K562 (cell line): ENCODE measurements around the gene NCAPG2. TPM values are rescaled to one million over a fixed set of nuclear protein-coding genes. Genes with fewer than 3 reads are reported as not detected.

Source experiments
- ATAC-seq: fragments of 200-7000 bp; cut with Tn5 transposase; 3 replicates; pipeline ENCODE4 v1.9.1; 2020; ENCODE audit warnings: moderate library complexity
- BruUV-seq: library from RNA; stranded (reverse); fragments of 400-500 nt; replicated peaks from 2 replicates; lab custom pipeline; 2021; lab: Mats Ljungman, UMichigan
- CTCF ChIA-PET: fragments of 300-600 bp; formaldehyde crosslinking; extraction: SDS; loops from one replicate; lab custom pipeline; 2021; ENCODE audit warnings: low intra/inter-chr PET ratio; lab: Yijun Ruan, JAX
- POLR2A ChIA-PET: fragments of 300-600, 350-650 bp; sonication (Branson Sonifier 250); formaldehyde crosslinking; extraction: SDS; loops from one replicate; lab custom pipeline; 2021; ENCODE audit warnings: antibody characterized with exemption, inconsistent platforms; lab: Yijun Ruan, JAX
- DNase-seq, 4 experiments: peaks; one replicate each; pipeline versions ENCODE4 v3.0.0 to v3.0.0-alpha.2; 2011 to 2018; ENCODE audit warnings: low spot score in 3 of 4, mixed read lengths in 3 of 4; ENCODE audit errors: extremely low read depth in 1 of 4
- FAIRE-seq: peaks from 2 replicates; lab custom pipeline; 2011; peaks lifted over from hg19 to GRCh38; lab: Jason Lieb, UNC
- H2AFZ ChIP-seq: 2 replicates; pipeline ENCODE4 v1.6.0; 2011; ENCODE audit warnings: low read depth, low read length, control low read depth, inconsistent platforms
- H3K27ac ChIP-seq: fragments of 200-600 bp; 3 replicates; pipeline ENCODE4 v1.8.0; 2011; ENCODE audit warnings: low read depth, mild to moderate bottlenecking, control low read depth, inconsistent platforms, low read length, moderate library complexity, mixed read lengths; ENCODE audit errors: extremely low read depth
- H3K27me3 ChIP-seq, 2 experiments: fragments of 300-600 bp in 1 of 2; 2 replicates in 1 of 2; 3 replicates in 1 of 2; pipeline versions ENCODE4 v1.6.0 to v1.8.0; 2011; ENCODE audit warnings: inconsistent platforms in 2 of 2, low read length in 2 of 2, mild to moderate bottlenecking in 1 of 2, mixed read lengths in 1 of 2, moderate library complexity in 1 of 2; ENCODE audit not compliant: control insufficient read depth in 2 of 2, insufficient read depth in 2 of 2
- H3K36me3 ChIP-seq: fragments of 300-600 bp; 3 replicates; pipeline ENCODE4 v1.8.0; 2011; ENCODE audit warnings: mild to moderate bottlenecking, low read length, inconsistent platforms; ENCODE audit not compliant: control insufficient read depth, insufficient read depth
- H3K4me1 ChIP-seq, 2 experiments: fragments of 200-600 bp in 1 of 2; replicated peaks in 1 of 2; 2 replicates in 1 of 2; 3 replicates in 1 of 2; pipeline versions ENCODE4 v1.5.1 to v1.8.0; 2011; ENCODE audit warnings: inconsistent platforms in 2 of 2, low read length in 2 of 2, mild to moderate bottlenecking in 1 of 2, mixed read lengths in 1 of 2, moderate library complexity in 1 of 2; ENCODE audit not compliant: control insufficient read depth in 2 of 2, insufficient read depth in 2 of 2
- H3K4me2 ChIP-seq: 2 replicates; pipeline ENCODE4 v1.6.1; 2011; ENCODE audit warnings: low read length, control low read depth, inconsistent platforms, mixed read lengths; ENCODE audit not compliant: insufficient read depth
- H3K4me3 ChIP-seq: fragments of 200-600 bp; sonication (generic), shearing (Covaris generic); 2 replicates; pipeline ENCODE4 v1.5.1; 2016; ENCODE audit warnings: control low read depth, inconsistent platforms
- H3K79me2 ChIP-seq: fragments of 200-600 bp; 3 replicates; pipeline ENCODE4 v1.8.0; 2011; ENCODE audit warnings: low read length, inconsistent platforms; ENCODE audit not compliant: control insufficient read depth, insufficient read depth
- H3K9ac ChIP-seq, 2 experiments: 2 replicates each; pipeline versions ENCODE4 v1.6.0 to v1.6.1; 2011; ENCODE audit warnings: low read depth in 2 of 2, low read length in 2 of 2, control low read depth in 1 of 2, inconsistent platforms in 1 of 2, mild to moderate bottlenecking in 1 of 2, mixed read lengths in 1 of 2; ENCODE audit not compliant: insufficient read depth in 1 of 2
- H3K9me1 ChIP-seq: one replicate; pipeline ENCODE4 v1.6.0; 2011; ENCODE audit warnings: inconsistent platforms, mild to moderate bottlenecking, low read length, moderate library complexity; ENCODE audit not compliant: control insufficient read depth, insufficient read depth
- H3K9me3 ChIP-seq: replicated peaks from 2 replicates; pipeline ENCODE4 v1.5.1; 2011; ENCODE audit warnings: low read depth, low read length, inconsistent platforms; ENCODE audit not compliant: control insufficient read depth, insufficient read depth
- H4K20me1 ChIP-seq: replicated peaks from 2 replicates; pipeline ENCODE4 v1.6.1; 2011; ENCODE audit warnings: low read length, inconsistent platforms, mixed read lengths; ENCODE audit not compliant: control insufficient read depth, insufficient read depth
- KDM2B ChIP-seq: fragments of 250-450 bp; sonication (Bioruptor Pico); IDR thresholded peaks from 2 replicates; pipeline ENCODE4 v1.8.0; 2021; ENCODE audit warnings: mild to moderate bottlenecking, moderate library complexity
- NR3C1 ChIP-seq: sonication (generic); formaldehyde crosslinking; IDR thresholded peaks from 2 replicates; pipeline ENCODE4 v1.8.1; 2022; ENCODE audit warnings: missing genetic modification reagents
- PTRF ChIP-seq: fragments of 450-650 bp; IDR thresholded peaks from 2 replicates; pipeline ENCODE4 v1.6.1; 2016; ENCODE audit warnings: mild to moderate bottlenecking, missing genetic modification characterization, missing compliant biosample characterization
- ZNF140 ChIP-seq: fragments of 250-450 bp; sonication (Bioruptor Pico); IDR thresholded peaks from 2 replicates; pipeline ENCODE4 v1.8.0; 2021; ENCODE audit warnings: moderate library complexity, mild to moderate bottlenecking, inconsistent platforms
- ZNF197 ChIP-seq: fragments of 200-800 bp; sonication (Bioruptor generic); IDR thresholded peaks from 2 replicates; pipeline ENCODE4 v1.6.1; 2016; ENCODE audit warnings: low read depth, missing genetic modification characterization, missing compliant biosample characterization
- ZNF717 ChIP-seq: fragments of 250-450 bp; sonication (Bioruptor Pico); IDR thresholded peaks from 2 replicates; pipeline ENCODE4 v1.5.0; 2021
- WGBS: fragments of 100-300 bp; shearing (Covaris generic); methylation state at CpG from one replicate; pipeline ENCODE4 v1.1.6; 2016; ENCODE audit warnings: low coverage, mixed read lengths; ENCODE audit not compliant: insufficient coverage; ENCODE audit errors: missing lambda C conversion rate; 5-methylcytosine and 5-hydroxymethylcytosine counted together
- in situ Hi-C: fragments of 300-500 bp; cut with MboI; formaldehyde crosslinking; loops from 4 replicates; pipeline ENCODE4 v1.15.0; 2018; ENCODE audit warnings: inconsistent platforms, mixed read lengths
- intact Hi-C: fragments of 100-400 bp; cut with micrococcal nuclease; formaldehyde crosslinking; loops from 2 replicates; pipeline ENCODE4 v1.14.2; 2022
- polyA plus RNA-seq, 8 experiments: library from polyadenylated mRNA; depleted of rRNA in 4 of 8; stranded (reverse) in 5 of 8; unstranded in 3 of 8; fragments of >200 nt; fragmentation: Nextera tagmentation in 2 of 8; fragmentation: Illumina TruSeq in 1 of 8; extraction: Ambion mirVana in 2 of 8; extraction: Trizol in 1 of 8; gene quantifications; 2 replicates each; pipeline versions ENCODE4 v1.2.1 to v1.2.3, GENCODE V29; 2011 to 2014; ENCODE audit warnings: inconsistent platforms in 1 of 8, missing spikeins in 1 of 8
- total RNA-seq, 7 experiments: library from RNA; depleted of rRNA in 6 of 7; stranded (reverse); fragments of >200 nt in 6 of 7; fragmentation: Illumina TruSeq in 2 of 7; extraction: Trizol in 2 of 7; gene quantifications; 2 replicates each; pipeline versions ENCODE4 v1.2.1 to v1.2.3, GENCODE V29; 2011 to 2021; ENCODE audit warnings: low replicate concordance in 1 of 7
- TF ChIP-seq, protein P1 (sequence below): sonication (generic); formaldehyde crosslinking; IDR thresholded peaks from 2 replicates; pipeline ENCODE4 v1.8.0; 2023; ENCODE audit warnings: mild to moderate bottlenecking, missing genetic modification reagents

Gene NCAPG2
- total and polyA plus RNA-seq, 9 of the 15 experiments (the other 6 are each of a cell fraction or from before 2014, with no cell fraction given): 21.5 to 127 (median 86.1) TPM

DNA sequence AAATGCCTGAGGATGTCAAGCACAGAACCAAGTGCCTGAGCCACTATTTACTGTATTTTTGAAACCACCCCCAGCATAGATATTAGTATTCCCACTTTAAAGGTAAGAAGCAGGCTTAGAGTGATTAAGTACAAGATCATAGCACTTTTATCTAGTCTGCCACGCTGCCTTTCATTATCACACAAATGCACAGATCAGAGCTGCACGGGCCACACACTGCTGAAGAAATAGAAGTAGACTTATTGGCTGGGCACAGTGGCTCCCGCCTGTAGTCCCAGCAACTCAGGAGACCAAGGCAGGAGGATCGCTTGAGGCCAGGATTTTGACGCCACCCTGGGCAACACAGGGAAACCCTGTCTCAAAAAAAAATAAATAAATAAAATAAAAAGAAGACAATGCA, 38.2 kb downstream of the NCAPG2 start:
- Histone ChIP-seq H3K27me3 (no peaks in the 10 kb centered on the region), H3K9me3 (no peaks in the 10 kb centered on the region), H2AFZ (no peak overlapping the region), H3K4me2 (no peak overlapping the region), H4K20me1 (peaks cover 7% of the 10 kb centered on the region; the same call in 1 of the 2 replicates), H3K27ac (no peak overlapping the region), H3K4me1 (no peaks in the 10 kb centered on the region), H3K79me2 (no peaks in the 10 kb centered on the region), H3K9ac (no peak overlapping the region), H3K9me1 (peaks cover 5% of the 10 kb centered on the region), H3K36me3 (peaks cover 82% of the 10 kb centered on the region), H3K4me3 (no peak overlapping the region)
- no peak for TF ChIP-seq KDM2B (CRISPR knock-in tag)
- TF ChIP-seq ZNF717: no peak
- TF ChIP-seq NR3C1: no peak
- no peak for TF ChIP-seq PTRF (tag)
- intact Hi-C loops (no loop called here), in situ Hi-C loops (no loop called here)
- ATAC-seq (no peak; the same call in 1 of the 3 replicates), FAIRE-seq (no peak), DNase-seq (no peak)
- WGBS: 75% methylated on average over 5 of the region's 5 CpGs
- BruUV-seq: no TSS peak
- ChIA-PET POLR2A (interaction anchor here (0.7 to 1.2 kb wide), 3 partner anchors 10 to 138 kb away, joined by 3 read pairs; no protein-coding TSS in a partner anchor), CTCF (no interaction called here)

DNA sequence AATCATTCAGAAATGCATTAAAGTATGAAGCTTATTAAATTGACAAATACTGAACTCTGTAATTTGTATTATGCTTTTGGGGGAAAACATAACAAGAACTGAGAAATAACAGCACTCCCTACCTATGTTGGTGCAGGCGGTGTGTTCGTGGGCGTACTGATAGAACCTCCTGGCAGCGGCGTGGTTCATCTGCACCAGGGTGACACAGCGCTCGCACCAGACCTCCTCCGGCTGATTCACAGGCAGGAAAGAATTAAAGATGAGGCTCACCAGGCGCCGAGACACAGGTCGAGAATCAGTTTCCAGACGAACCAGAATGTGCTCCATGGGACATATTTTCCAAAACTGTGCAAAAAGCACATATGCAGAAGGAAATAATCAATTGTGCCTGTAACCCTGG, 40.2 kb downstream of the NCAPG2 start:
- CTCF ChIA-PET: no interaction called here

More for the DNA sequence above, 40.2 kb downstream of the NCAPG2 start:
- POLR2A ChIA-PET: interaction anchor here (0.8 to 1.4 kb wide), 2 partner anchors 10 to 23 kb away, joined by 4 to 6 read pairs; no protein-coding TSS in a partner anchor
- BruUV-seq: no TSS peak
- in situ Hi-C loops: no loop called here
- DNase-seq (no peak), ATAC-seq (no peak), FAIRE-seq (no peak)
- Histone ChIP-seq H2AFZ (no peak overlapping the region), H3K9me3 (no peaks in the 10 kb centered on the region), H3K4me3 (no peak overlapping the region), H3K9ac (no peak overlapping the region), H3K79me2 (no peaks in the 10 kb centered on the region), H3K27ac (no peak overlapping the region), H3K9me1 (peaks cover 5% of the 10 kb centered on the region), H3K4me1 (no peaks in the 10 kb centered on the region), H4K20me1 (peaks cover 7% of the 10 kb centered on the region; the same call in 1 of the 2 replicates), H3K36me3 (peaks cover 82% of the 10 kb centered on the region), H3K27me3 (no peaks in the 10 kb centered on the region), H3K4me2 (no peak overlapping the region)
- intact Hi-C loops: no loop called here
- 96% methylated on average over 12 of the region's 12 CpGs for WGBS
- TF ChIP-seq ZNF140 (no peak), ZNF197 (no peak)
- TF ChIP-seq, protein P1, sequence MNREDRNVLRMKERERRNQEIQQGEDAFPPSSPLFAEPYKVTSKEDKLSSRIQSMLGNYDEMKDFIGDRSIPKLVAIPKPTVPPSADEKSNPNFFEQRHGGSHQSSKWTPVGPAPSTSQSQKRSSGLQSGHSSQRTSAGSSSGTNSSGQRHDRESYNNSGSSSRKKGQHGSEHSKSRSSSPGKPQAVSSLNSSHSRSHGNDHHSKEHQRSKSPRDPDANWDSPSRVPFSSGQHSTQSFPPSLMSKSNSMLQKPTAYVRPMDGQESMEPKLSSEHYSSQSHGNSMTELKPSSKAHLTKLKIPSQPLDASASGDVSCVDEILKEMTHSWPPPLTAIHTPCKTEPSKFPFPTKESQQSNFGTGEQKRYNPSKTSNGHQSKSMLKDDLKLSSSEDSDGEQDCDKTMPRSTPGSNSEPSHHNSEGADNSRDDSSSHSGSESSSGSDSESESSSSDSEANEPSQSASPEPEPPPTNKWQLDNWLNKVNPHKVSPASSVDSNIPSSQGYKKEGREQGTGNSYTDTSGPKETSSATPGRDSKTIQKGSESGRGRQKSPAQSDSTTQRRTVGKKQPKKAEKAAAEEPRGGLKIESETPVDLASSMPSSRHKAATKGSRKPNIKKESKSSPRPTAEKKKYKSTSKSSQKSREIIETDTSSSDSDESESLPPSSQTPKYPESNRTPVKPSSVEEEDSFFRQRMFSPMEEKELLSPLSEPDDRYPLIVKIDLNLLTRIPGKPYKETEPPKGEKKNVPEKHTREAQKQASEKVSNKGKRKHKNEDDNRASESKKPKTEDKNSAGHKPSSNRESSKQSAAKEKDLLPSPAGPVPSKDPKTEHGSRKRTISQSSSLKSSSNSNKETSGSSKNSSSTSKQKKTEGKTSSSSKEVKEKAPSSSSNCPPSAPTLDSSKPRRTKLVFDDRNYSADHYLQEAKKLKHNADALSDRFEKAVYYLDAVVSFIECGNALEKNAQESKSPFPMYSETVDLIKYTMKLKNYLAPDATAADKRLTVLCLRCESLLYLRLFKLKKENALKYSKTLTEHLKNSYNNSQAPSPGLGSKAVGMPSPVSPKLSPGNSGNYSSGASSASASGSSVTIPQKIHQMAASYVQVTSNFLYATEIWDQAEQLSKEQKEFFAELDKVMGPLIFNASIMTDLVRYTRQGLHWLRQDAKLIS (CRISPR knock-in tag): no peak
